ENCODE data around the gene ENC1.

ENC1 gene

GRCh38 chr5:74665816-74666215, 25.3 kb upstream of the ENC1 start:
- no peak for DNase-seq
- TF ChIP-seq CTCF (IDR thresholded peaks at IDR 0.05; ENCODE audit: low read depth, low read length), result no peak
- H3K36me3 ChIP-seq, result no peaks in the 10 kb centered on the region
- no peaks in the 10 kb centered on the region for H3K27me3 ChIP-seq
- H3K4me1 ChIP-seq, result no peaks in the 10 kb centered on the region
- H3K9me3 ChIP-seq, result no peaks in the 10 kb centered on the region
- H3K4me3 ChIP-seq (ENCODE audit: low read depth, low read length), result no peak overlapping the region

- no peak for TF ChIP-seq CTCF (IDR thresholded peaks at IDR 0.05; ENCODE audit: low read depth, low read length)
- Histone ChIP-seq H3K4me1 (no peaks in the 10 kb centered on the region), H3K27me3 (no peaks in the 10 kb centered on the region), H3K36me3 (no peaks in the 10 kb centered on the region), H3K4me3 (ENCODE audit: low read depth, low read length) (no peak overlapping the region), H3K9me3 (no peaks in the 10 kb centered on the region)
- DNase-seq, result no peak
Measured at GRCh38 chr5:74665273-74665672, 24.7 kb upstream of the ENC1 start.

- Histone ChIP-seq H3K4me3 (ENCODE audit: low read depth, low read length) (no peak overlapping the region), H3K9me3 (no peaks in the 10 kb centered on the region), H3K4me1 (no peaks in the 10 kb centered on the region), H3K36me3 (no peaks in the 10 kb centered on the region), H3K27me3 (no peaks in the 10 kb centered on the region)
- no peak for TF ChIP-seq CTCF (IDR thresholded peaks at IDR 0.05; ENCODE audit: low read depth, low read length)
- DNase-seq, result no peak
Measured at GRCh38 chr5:74664551-74664950, 24.0 kb upstream of the ENC1 start.

- H3K4me3 ChIP-seq (ENCODE audit: low read depth, low read length), result no peak overlapping the region
Measured at GRCh38 chr5:74660873-74661272, 20.3 kb upstream of the ENC1 start.

GRCh38 chr5:74660140-74660539, 19.6 kb upstream of the ENC1 start:
- Histone ChIP-seq H3K36me3 (no peaks in the 10 kb centered on the region), H3K27me3 (no peaks in the 10 kb centered on the region), H3K4me3 (ENCODE audit: low read depth, low read length) (no peak overlapping the region), H3K4me1 (no peaks in the 10 kb centered on the region), H3K9me3 (no peaks in the 10 kb centered on the region)
- TF ChIP-seq CTCF (IDR thresholded peaks at IDR 0.05; ENCODE audit: low read depth, low read length), result no peak
- DNase-seq, result no peak

More at GRCh38 chr5:74660873-74661272, 20.3 kb upstream of the ENC1 start:
- no peaks in the 10 kb centered on the region for H3K27me3 ChIP-seq
- no peak for TF ChIP-seq CTCF (IDR thresholded peaks at IDR 0.05; ENCODE audit: low read depth, low read length)
- H3K36me3 ChIP-seq, result no peaks in the 10 kb centered on the region
- H3K9me3 ChIP-seq, result no peaks in the 10 kb centered on the region
- DNase-seq, result no peak
- H3K4me1 ChIP-seq, result no peaks in the 10 kb centered on the region

- H3K36me3 ChIP-seq, result no peaks in the 10 kb centered on the region
- no peak overlapping the region for H3K4me3 ChIP-seq (ENCODE audit: low read depth, low read length)
- TF ChIP-seq CTCF (IDR thresholded peaks at IDR 0.05; ENCODE audit: low read depth, low read length), result no peak
- no peaks in the 10 kb centered on the region for H3K4me1 ChIP-seq
- H3K9me3 ChIP-seq, result no peaks in the 10 kb centered on the region
- no peak for DNase-seq
- no peaks in the 10 kb centered on the region for H3K27me3 ChIP-seq
Measured at GRCh38 chr5:74659172-74659571, 18.6 kb upstream of the ENC1 start.

Data from BE2C (cell line).